Ovary (tissue), 9 donors: ENCODE data around the gene LRFN2. TPM values are rescaled to one million over a fixed set of nuclear protein-coding genes. Genes with fewer than 3 reads are reported as not detected.

Experiments
- DNase-seq, 5 donors: peaks; one replicate each; pipeline ENCODE4 v3.0.0-alpha.2; 2019 to 2020
- H3K27ac ChIP-seq, 2 donors: fragments of 200-600 bp; one replicate each; pipeline versions ENCODE4 v1.5.1 to v1.8.0; 2019 to 2022
- H3K27me3 ChIP-seq: fragments of 200-600 bp; one replicate; pipeline ENCODE4 v1.8.0; 2022
- H3K36me3 ChIP-seq: fragments of 200-600 bp; sonication (generic); one replicate; pipeline ENCODE4 v1.5.1; 2019
- H3K4me1 ChIP-seq: one replicate; pipeline ENCODE4 v1.8.1; 2013; ENCODE audit warnings: mild to moderate bottlenecking, moderate library complexity; ENCODE audit not compliant: insufficient read depth
- H3K4me3 ChIP-seq: fragments of 200-600 bp; sonication (generic); one replicate; pipeline ENCODE4 v1.5.1; 2017
- H3K9me3 ChIP-seq, 2 donors: fragments of 200-600 bp in 1 of 2; sonication (generic) in 1 of 2; one replicate each; pipeline versions ENCODE4 v1.5.1 to v1.8.1; 2013 to 2019; ENCODE audit warnings: mild to moderate bottlenecking in 1 of 2, moderate library complexity in 1 of 2
- EP300 ChIP-seq: sonication (generic); formaldehyde crosslinking; IDR thresholded peaks from one replicate; pipeline ENCODE4 v1.6.1; 2017; ENCODE audit warnings: antibody characterized with exemption
- POLR2A ChIP-seq: fragments of 450-650 bp; IDR thresholded peaks from one replicate; pipeline ENCODE4 v1.6.1; 2017; ENCODE audit warnings: antibody characterized with exemption, mild to moderate bottlenecking, moderate library complexity
- WGBS, 3 donors: extraction: QIAGEN DNeasy Blood & Tissue Kit in 1 of 3; methylation state at CpG; one replicate each; pipeline versions ENCODE4 v1.1.5 to v1.1.7; 2013 to 2017; 5-methylcytosine and 5-hydroxymethylcytosine counted together
- intact Hi-C, 4 donors: fragments of 100-400 bp; cut with DNase I; formaldehyde crosslinking; loops; one replicate each; pipeline versions ENCODE4 v1.11.0 to v1.15.1; 2022 to 2023
- polyA plus RNA-seq, 2 donors: library from polyadenylated mRNA; stranded (reverse); fragments of 200-250 nt in 1 of 2; fragments of 350-450 nt in 1 of 2; fragmentation: Illumina TruSeq in 1 of 2; extraction: RNeasy Lipid Tissue Mini Kit (QIAGEN cat#74804) in 1 of 2; gene quantifications; one replicate each; pipeline ENCODE4 v1.2.3, GENCODE V29; 2013 to 2014
- total RNA-seq, 7 donors: library from RNA; depleted of rRNA in 2 of 7; stranded (reverse); fragments of >200 nt in 2 of 7; fragmentation: NEBNext Ultra II Directional in 3 of 7; extraction: Animal tissue kit (Norgen Biotek cat#: 25700) in 3 of 7; gene quantifications; one replicate each; pipeline versions ENCODE4 v1.1.0 to v1.2.4, GENCODE V29; 2016 to 2023
- TF ChIP-seq, protein P1 (sequence below), 3 donors: fragments of 450-650 bp in 2 of 3; fragments of 200-600 bp in 1 of 3; IDR thresholded peaks; one replicate each; pipeline versions ENCODE4 v1.5.1 to v1.8.0; 2016 to 2022; ENCODE audit warnings: antibody characterized with exemption in 3 of 3, mild to moderate bottlenecking in 1 of 3
- donor health status: DM: no; HTN: no; CAD: no; lungs with moderate emphysema.
- donor health status: DM: no; HTN: no; CAD: no.
- donor health status: Bipolar disorder and iron deficiency.
- donor health status: DM: yes; HTN: yes; CAD: no.
- donor health status: DM: no; HTN: no; CAD: no.
- donor health status: DM: yes; HTN: yes; CAD: no.

Gene LRFN2
- total and polyA plus RNA-seq, 9 donors, result 0.10 to 2.2 (median 0.66) TPM

DNA sequence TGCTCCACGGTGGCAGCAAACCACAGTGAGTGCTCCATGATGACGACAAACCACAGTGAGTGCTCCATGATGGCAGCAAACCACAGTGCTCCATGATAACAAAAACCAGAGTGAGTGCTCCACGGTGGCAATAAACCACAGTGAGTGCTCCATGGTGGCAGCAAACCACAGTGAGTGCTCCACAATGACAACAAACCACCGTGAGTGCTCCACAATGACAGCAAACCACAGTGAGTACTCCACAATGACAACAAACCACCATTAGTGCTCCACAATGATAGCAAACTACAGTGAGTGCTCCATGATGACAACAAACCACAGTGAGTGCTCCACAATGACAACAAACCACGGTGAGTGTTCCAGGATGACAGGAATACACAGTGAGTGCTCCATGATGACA lies 36.0 kb upstream of the LRFN2 start:
- Histone ChIP-seq H3K9me3 (no peaks in the 10 kb centered on the region), H3K27me3 (no peaks in the 10 kb centered on the region), H3K27ac (no peak overlapping the region), H3K4me3 (no peak overlapping the region), H3K36me3 (no peaks in the 10 kb centered on the region), H3K4me1 (no peaks in the 10 kb centered on the region)
- 72 to 81% (median 79%) methylated on average over 5 of the region's 5 CpGs for WGBS, 3 donors
- intact Hi-C loops, result no loop called here
- no peak for DNase-seq
- TF ChIP-seq POLR2A (no peak), EP300 (no peak)
- TF ChIP-seq, protein P1, sequence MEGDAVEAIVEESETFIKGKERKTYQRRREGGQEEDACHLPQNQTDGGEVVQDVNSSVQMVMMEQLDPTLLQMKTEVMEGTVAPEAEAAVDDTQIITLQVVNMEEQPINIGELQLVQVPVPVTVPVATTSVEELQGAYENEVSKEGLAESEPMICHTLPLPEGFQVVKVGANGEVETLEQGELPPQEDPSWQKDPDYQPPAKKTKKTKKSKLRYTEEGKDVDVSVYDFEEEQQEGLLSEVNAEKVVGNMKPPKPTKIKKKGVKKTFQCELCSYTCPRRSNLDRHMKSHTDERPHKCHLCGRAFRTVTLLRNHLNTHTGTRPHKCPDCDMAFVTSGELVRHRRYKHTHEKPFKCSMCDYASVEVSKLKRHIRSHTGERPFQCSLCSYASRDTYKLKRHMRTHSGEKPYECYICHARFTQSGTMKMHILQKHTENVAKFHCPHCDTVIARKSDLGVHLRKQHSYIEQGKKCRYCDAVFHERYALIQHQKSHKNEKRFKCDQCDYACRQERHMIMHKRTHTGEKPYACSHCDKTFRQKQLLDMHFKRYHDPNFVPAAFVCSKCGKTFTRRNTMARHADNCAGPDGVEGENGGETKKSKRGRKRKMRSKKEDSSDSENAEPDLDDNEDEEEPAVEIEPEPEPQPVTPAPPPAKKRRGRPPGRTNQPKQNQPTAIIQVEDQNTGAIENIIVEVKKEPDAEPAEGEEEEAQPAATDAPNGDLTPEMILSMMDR (IDR thresholded peaks at IDR 0.05), result no peak

DNA sequence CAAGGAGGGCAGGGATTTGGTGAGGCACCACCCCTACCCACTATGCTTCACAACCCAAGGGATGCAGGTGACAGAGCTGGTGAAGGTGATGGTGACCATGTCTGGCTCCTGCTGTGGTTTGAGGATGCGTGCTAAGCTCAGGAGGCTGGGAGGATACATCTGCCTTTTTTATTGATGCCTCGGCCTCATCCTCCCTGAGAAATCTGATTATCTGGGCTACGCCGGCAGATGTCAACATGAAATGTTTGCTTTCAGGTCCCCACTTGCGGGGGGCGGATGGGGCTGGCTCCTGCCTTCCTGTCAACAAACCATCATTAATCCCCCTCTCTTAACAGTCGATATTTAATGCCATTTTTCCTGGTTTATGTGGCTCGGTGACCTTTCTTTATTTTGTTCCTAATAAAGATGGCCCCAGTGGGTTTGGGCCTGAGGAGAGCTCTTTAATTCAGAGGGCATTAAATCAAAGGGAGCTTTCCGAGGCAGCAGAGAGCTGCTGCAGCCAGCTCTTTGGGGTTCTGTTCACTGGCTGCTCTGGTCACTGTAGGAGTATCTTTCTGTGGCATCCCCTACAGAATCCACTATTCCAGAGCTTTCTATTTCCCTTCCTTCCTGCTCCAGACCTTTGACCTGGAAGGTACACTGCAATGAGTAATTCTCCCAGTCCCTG lies 33.5 kb upstream of the LRFN2 start:
- TF ChIP-seq POLR2A, result no peak
- TF ChIP-seq, protein P1 (IDR thresholded peaks at IDR 0.05), result no peak
- TF ChIP-seq EP300, result no peak
- H3K4me1 ChIP-seq, result no peaks in the 10 kb centered on the region
- no peaks in the 10 kb centered on the region for H3K36me3 ChIP-seq
- no peak overlapping the region for H3K27ac ChIP-seq
- no peak for DNase-seq
- no peak overlapping the region for H3K4me3 ChIP-seq
- no peaks in the 10 kb centered on the region for H3K27me3 ChIP-seq
- intact Hi-C loops, result no loop called here
- WGBS, 3 donors, result 61 to 73% (median 71%) methylated on average over 9 of the region's 9 CpGs
- no peaks in the 10 kb centered on the region for H3K9me3 ChIP-seq

DNA sequence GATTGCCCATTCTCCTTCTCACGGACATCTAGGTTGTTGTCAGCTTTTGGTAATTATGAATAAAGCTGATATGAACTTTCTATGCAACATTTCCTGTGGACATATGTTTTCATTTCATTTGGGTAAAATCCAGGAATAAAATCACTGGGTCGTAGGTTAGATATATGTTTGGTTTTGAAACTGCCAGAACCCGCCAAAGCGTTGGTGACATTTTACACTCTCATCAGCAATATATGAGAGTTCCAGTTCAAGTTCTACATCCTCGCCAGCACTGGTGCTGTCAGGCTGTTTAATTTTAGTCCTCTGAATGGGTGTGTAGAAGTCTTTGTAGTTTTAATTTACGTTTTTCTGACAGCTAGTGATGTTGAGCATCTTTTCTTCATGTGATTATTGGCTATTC lies 27.5 kb upstream of the LRFN2 start:
- DNase-seq, result no peak
- WGBS, 3 donors, result 57 to 71% (median 63%) methylated on average over 6 of the region's 6 CpGs
- Histone ChIP-seq H3K27ac (no peak overlapping the region), H3K4me3 (no peak overlapping the region), H3K9me3 (no peaks in the 10 kb centered on the region), H3K27me3 (no peaks in the 10 kb centered on the region), H3K4me1 (no peaks in the 10 kb centered on the region), H3K36me3 (no peaks in the 10 kb centered on the region)
- TF ChIP-seq EP300, result no peak
- TF ChIP-seq, protein P1 (IDR thresholded peaks at IDR 0.05), result no peak
- no peak for TF ChIP-seq POLR2A
- intact Hi-C loops, result no loop called here

DNA sequence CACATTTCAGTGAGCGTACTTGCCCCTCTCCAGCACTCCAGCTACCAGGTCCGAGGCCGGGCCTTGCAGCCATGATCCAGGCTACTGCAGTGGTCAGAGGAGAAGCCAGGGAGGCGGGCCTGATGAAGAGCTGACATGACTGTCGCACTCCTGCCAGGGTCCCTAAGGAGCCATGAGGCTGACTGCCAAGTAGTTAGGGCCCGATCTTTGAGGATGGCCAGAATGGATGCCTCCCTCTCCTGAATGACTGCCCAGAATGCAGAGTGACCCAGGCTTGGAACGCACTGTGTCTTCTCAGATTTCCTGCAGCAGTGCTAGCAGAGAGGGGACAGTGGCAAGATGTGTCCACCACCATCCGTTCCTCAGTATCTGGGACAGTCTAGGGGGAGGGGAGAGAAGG lies 24.7 kb upstream of the LRFN2 start:
- Histone ChIP-seq H3K27me3 (no peaks in the 10 kb centered on the region), H3K4me3 (no peak overlapping the region), H3K36me3 (no peaks in the 10 kb centered on the region), H3K27ac (no peak overlapping the region), H3K9me3 (no peaks in the 10 kb centered on the region), H3K4me1 (no peaks in the 10 kb centered on the region)
- 65 to 70% (median 67%) methylated on average over 8 of the region's 8 CpGs for WGBS, 3 donors
- no peak for DNase-seq
- intact Hi-C loops, result no loop called here
- TF ChIP-seq, protein P1 (IDR thresholded peaks at IDR 0.05), result no peak
- no peak for TF ChIP-seq EP300
- no peak for TF ChIP-seq POLR2A
